GM19372 (cell line): ENCODE results near the gene EREG.
"Not testable (repeated sequence)": the region's sequence is repeated elsewhere in the genome, so short reads cannot be mapped to it uniquely, and the experiment has no call there.

Experiments used
- ATAC-seq: cut with Tn5 transposase; IDR thresholded peaks from one replicate; pipeline ENCODE4 v1.9.1; 2021; ENCODE audit warnings: mild to moderate bottlenecking, low read depth, moderate library complexity; ENCODE audit not compliant: unreplicated experiment

The EREG gene

DNA sequence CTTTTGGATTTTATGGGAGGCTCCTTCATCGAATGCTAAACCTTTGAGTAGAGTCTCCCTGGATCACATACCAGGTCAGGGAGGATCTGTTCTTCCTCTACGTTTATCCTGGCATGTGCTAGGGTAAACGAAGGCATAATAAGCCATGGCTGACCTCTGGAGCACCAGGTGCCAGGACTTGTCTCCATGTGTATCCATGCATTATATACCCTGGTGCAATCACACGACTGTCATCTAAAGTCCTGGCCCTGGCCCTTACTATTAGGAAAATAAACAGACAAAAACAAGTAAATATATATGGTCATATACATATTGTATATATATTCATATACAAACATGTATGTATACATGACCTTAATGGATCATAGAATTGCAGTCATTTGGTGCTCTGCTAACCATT lies 21.2 kb downstream of the EREG start:
- no peak for ATAC-seq

DNA sequence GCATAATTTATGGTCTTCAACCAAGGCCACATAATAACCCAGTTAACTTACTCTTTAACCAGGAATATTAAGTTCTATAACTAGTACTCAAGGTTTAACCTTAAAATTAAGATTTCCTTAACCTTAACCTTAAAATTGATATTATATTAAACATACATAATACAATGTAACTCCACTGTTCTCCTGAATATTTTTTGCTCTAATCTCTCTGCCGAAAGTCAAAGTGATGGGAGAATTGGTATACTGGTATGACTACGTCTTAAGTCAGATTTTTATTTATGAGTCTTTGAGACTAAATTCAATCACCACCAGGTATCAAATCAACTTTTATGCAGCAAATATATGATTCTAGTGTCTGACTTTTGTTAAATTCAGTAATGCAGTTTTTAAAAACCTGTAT lies 22.8 kb downstream of the EREG start:
- ATAC-seq: no peak

DNA sequence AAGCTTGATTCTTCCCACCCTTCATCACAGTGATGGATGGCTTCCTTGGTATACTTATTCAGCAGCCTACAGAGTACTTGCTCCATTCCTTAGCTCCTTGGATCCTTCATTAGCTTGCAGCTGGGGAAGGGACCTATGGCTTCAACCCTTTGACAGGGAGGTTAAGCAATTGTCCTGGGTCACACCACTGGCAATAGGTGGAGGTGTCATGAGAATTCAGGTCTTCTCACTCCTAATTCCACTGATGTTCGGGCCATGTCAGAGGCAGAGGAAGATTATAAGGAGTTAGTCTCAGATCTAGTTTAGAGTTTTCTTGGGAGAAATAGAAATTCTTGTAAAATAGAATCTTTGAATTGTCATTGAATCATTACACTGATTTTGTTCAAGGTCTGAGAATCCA lies 24.5 kb downstream of the EREG start:
- ATAC-seq: no peak

DNA sequence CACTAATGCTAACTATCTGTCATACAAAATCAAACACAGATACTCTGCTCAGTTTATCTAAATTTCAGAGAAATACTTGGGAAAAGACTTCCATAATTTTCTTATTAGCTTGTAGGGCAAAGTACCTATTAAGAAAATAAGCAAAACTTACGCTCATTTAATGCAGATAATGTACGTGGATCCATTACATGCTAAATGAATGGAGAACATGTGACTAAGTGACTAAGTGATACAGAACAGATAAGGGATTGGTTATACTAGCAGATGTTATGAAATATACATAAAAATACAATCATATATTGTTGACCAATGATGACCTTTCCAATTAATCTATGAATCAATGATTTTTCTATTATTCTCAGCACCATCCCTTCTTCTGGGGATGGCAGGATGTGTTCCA lies 25.7 kb downstream of the EREG start:
- ATAC-seq: no peak

DNA sequence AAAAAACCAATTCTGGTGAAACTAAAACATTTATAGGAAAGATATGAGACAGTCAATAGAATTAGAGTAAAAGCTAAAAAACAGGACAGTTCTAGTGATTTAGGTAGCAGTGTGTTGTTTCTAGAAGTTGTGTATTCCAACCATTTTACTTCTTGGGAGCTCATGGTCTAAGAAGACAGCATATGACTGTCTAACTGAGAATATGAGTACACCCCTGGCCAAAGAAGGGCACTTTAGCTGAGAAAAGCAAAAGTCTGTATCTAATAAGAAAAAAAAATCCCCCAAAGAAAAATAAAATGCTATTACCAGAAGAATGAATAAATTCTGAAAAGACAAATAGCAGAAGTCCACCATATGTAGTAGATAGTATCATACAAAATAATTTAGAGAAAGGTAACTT lies 26.4 kb downstream of the EREG start:
- ATAC-seq: no peak

DNA sequence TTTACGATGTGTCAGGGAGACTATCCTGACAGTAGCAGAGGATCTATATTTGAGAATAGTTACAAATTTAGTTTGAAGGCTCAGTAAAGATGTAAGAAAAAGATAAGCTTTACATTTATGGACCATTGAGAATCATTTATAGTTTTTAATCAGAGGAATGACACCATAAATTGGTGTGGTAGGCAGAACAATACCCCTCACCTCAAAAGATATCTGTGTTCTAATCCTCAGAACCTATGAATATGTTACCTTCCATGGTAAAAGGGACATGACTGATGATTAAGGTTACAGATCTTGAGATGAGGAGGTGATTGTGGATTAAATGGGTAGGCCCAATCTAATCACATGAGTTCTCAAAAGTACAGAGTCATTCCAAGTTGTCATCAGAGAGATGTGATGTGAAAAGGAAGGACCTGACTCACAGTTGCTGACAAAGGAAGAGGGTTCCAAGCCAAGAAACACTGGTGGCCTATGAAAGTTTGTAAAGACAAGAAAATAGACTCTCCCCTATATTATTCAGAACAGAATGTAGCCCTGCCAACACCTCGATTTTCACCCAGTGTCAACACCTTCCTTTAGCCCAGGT lies 27.0 kb downstream of the EREG start:
- ATAC-seq: no peak

DNA sequence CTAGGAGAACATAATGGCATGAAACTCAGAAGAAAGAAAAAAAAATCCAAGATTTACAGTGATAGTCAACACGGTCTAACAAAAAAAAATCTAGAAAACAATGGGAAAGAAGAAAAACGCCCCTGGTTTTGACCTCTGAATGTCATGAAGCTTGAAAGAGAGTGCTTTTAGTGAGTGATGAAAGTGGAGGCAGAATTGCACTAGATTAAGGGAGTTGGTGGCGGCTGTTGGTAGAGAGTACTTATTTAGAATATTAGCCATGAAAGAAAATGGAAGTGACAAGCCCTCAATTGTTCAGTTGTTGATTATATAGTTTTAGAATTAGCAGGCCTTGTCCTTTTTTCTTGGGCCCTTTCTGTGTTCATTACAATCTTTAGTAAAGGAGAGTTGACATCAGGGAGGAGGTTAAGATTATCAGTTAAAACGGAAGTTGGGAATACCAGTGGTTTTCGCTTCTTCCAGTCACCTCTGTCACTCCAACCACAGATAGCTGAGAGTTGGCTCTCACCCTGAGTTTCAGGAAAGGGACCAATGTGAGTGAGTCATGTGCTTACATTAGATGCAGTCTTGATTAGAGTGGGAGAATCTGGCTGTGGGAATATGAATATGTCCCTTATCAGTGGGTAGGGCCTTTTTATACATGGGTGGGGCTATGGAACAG lies 29.7 kb downstream of the EREG start:
- no peak for ATAC-seq

DNA sequence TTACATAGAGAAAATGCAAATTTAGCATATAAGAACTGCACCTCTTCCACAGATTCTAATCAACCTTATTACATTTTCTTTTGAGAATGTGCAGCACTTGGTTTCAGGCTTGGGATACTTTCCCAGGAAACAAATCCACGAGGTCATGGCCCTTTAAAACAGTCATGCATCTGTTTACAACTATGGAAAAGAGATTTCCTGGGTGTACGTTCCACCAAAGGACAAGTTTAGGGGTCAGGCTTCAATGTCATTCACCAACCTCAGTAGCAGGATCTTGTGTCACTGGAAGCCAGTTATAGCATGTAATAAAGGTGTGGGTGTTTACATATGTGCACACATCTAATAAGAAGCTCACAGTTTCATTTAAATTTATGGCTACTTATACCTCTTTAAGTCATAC lies 30.7 kb downstream of the EREG start:
- no peak for ATAC-seq

DNA sequence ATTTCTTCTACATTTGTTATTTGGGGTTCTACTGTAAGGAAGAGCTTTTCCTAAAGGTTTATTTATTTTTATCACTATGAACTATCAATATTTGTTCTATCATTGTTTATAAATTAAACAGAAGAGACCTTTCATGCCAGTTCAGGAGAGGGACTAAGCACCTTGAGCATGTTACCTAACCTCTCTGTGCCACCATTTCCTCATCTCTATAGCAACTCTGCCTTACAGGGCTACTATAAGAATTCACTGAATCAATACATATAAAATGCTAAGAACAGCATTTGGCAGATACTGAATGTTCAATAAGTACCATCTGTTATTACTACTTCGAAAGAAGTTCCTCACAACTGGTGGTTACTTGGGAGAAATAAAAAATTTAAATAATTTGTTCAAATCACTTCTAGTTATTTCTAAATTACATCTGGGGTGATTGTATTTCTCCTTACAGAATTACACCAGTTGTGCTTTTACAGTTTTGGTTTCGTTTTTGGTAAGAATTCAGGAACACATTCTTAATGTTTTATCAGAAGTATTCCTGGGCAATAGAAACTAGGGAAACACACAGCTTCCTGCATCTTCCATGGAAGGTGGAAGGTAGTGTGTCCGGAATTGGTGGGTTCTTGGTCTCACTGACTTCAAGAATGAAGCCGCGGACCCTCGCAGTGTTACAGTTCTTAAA lies 32.9 kb downstream of the EREG start:
- ATAC-seq: peak; percentile 49

DNA sequence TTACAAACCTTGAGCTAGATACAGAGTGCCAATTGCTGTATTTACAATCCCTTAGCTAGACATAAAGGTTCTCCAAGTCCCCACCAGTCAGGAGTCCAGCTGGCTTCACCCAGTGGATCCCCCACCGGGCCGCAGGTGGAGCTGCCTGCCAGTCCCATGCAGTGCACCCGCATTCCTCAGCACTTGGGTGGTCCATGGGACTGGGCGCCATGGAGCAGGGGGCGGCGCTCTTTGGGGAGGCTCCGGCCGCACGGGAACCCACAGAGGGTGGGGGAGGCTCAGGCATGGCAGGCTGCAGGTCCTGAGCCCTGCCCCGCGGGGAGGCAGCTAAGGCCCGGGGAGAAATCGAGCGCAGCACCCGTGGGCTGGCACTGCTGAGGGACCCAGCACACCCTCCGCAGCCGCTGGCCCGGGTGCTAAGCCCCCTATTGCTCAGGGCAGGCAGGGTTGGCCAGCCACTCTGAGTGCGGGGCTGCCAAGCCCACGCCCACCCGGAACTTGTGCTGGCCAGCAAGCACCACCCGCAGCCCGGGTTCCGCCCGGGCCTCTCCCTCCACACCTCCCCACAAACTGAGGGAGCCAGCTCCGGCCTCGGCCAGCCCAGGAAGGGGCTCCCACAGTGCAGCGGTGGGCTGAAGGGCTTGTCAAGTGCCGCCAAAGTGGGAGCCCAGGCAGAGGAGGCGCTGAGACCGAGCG lies 34.1 kb downstream of the EREG start:
- not testable (repeated sequence) for ATAC-seq

DNA sequence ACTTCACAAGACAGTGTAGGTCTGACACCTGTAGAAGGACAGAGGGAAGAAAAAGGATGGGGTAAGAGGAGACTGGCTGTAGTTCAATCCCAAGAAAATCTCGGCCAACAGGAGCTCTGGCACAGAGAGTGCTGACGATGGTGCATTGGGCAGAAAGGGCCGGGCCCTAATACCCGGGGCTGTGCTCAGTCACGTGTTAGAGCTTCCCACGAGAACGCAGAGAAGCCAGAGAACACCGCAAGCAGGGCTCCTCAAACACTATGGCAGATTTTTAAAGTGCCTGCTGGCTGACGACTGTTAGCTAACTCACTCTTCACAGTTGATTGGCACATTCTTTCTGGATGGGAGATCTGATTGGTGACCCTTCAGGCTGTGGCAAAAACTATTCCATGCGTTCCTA lies 35.5 kb downstream of the EREG start:
- no peak for ATAC-seq

DNA sequence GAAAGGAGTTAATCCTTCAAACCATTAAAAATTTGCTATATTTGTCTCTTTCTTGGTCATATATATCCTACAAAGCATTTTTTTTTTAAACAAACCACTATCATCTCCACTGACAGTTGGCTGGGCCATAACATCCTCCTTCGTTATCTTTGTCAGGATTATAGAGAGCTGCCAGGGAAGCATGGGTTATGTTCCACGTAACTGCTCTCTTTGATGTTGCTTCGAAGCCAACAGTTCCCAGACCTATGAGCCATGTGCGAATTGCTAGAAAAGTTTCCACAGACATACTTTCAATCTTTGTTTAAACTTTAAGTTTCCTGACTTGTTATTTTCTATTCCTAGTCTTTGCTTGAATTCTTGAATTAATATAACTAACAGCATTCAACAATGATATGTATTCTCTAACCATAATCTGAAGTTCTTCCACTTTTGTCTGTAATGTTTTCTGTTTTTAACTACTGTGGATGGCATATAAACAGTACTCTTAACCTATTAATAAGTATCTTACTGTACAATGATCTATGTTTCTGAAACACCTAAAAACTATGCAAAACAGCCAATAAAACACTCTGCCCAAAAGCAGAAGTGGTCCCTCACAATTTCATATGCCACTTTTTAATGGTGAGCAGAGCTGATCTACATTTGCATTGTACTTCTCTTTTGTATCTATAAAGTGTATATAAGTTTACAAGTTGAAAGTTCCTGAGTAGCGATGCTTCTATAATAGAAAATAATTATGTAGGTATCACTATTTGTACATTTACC lies 37.9 kb downstream of the EREG start:
- ATAC-seq: peak; percentile 93

DNA sequence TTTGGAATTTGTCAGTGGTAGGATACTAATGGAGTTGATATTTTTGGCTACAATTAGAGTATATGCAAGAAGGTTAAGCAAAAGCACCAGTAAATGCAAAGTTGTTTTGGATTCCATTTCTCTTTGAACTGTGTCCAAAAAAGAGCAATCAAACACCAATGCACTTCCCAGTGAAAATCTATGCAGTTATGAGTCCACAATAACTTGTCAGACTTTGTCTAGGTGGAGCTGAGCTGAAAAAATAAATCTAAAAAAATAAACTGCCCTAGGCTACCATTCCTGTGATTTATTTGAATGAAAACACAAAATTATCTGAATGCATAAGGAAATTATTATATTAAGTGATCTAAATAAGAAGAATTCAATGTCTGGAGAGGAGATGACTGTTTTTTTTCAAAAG lies 42.9 kb downstream of the EREG start:
- no peak for ATAC-seq

DNA sequence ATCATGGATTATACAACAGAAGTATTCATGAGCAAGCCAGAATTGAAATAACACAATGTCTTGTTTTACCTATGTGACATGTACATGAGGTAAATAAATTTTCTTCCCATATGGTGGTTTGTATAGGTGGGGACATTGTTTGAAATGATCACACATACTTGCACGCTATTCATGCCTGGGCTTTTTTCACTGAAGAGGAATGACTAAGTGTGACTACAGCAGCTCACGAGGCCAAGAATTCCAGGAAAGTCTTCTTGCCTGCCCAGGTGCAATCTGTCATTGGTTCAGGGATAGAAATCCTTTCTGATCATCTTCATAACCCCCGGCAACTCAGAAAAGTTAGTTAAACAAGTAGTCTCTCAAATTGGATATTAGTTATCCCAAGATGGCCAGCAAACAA lies 43.7 kb downstream of the EREG start:
- ATAC-seq: no peak

DNA sequence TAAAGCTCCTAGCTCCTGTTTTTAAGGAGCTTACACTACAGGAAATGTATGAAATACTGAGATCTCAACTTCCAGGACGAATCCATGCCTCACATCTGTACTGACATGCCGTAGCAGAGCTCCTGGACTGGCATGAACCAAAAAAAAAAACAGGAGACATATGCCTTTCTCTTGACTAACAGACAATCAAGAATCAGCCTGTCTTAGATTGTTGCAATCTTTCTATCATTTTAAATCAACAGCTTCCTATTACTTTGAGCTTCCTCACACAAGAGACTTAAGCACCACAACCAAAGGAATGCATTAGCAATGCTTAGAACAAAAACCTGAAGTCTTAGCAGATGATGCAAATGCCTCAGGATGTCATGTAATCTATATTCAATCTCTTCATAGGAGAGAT lies 45.3 kb downstream of the EREG start:
- ATAC-seq: no peak

DNA sequence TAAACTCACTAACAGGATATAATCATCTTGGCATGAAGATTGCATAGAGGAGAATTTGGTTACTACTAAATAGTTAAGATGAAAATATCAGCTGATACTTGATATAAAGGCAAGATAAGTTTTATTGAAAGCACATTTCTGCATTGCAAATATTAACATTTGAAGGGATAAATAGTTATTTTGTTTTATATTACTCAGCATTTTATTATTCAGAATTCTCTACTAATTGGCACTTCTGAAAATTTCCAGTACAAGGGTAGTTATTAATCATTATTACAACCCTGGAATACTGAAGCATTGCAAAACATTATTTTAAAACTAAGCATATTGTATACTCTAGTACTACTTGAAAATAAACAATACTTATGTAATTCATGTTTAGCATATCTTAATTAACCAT lies 47.3 kb downstream of the EREG start:
- ATAC-seq: no peak

DNA sequence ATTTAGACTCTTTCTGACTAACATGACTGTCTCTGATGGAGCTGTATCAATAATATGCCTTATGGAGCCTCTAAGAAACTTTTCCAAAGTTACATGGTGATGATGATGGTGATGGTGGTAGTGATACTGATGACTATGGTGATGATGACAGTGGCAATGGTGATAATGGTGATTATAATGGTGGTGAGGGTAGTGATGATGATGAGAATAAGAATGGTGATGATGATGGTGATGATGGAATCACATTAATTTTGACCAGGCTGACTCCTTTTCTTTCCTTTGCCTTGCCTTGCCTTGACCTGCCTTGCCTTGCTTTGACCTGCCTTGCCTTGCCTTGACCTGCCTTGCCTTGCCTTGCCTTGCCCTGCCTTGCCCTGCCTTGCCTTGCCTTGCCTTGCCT lies 48.3 kb downstream of the EREG start:
- ATAC-seq: no peak

DNA sequence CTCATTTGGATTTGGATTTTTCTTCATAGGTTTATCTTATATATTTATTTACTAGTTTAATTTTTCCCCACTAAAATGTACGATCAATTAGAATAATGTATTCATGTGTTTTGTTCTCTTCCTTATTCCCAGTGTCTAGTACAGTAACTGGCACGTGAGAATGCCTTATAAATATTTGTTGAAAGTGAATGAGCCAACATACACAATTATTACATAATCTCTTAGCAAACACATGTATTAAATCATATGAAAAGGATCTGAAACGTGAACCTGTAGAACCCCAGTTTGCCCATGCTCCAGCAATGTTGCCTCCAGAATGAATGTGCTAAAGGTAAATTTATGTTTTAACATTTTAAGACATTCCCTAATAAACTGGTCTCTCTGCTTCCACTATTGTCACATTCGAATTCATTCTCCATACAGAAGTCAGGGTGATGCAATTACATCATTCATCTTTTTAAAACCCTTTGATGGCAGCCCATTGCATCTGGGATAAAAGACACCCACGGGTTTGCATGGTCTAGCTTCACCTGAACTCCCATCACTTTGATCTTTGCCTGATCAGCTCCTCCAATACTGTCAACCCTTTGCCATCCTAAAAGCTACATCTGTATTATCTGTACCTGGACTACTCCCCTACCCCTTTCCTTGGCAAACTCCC lies 49.3 kb downstream of the EREG start:
- no peak for ATAC-seq

DNA sequence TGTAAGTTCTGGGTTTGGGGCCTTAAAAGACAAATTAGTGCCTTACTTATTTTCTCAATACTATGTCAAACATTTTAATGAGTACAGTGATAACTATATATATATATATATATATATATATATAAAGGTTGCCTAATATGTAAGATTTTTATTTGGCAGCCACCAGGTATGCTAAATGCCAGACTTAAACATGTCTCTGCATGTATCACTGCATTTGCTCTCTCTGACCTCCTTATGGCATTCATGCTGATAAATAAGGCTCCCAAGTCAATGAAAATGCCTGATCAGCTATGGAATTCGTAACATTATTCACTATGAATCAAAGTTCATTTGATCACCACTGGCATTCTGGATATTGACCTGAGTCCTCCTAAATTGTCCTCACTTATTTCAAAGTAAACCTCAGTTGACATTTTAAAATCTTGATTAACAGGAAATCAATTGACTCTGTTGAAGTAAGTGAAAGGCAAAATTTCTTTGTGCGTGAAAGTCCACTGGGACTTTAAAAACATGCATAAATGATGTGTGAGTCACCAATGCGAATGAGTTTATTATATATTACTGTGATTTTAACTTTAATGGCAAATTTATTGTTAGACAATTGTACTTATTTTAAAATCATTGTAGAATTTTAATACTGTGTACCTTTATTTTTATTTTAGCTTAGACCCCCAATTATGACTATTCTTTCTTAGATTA lies 50.8 kb downstream of the EREG start:
- ATAC-seq: no peak
